ENCODE results near the gene PIK3CD.

DNA sequence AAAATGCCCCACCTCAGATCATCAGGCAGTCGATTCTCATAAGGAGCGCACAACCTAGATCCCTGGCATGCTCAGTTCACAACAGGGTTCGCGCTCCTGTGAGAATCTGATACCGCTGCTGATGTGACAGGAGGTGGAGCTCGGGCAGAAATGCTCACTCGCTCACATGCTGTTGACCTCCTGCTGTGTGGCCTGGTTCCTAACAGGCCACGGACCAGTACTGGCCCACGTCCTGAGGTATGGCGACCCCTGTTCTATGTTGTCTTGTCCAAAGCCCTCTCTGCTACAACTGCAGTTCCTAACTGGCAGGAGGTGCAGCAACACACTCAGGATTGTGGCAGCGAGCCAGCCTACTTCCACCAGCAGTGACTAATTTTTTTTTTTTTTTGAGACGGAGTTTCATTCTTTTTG, 101.6 kb downstream of the PIK3CD start:
- TF ChIP-seq ATF2 (IDR thresholded peaks at IDR 0.05; ENCODE audit: low read length) (no peak), POLR2AphosphoS5 (IDR thresholded peaks at IDR 0.05; ENCODE audit: low read depth, low read length) (no peak), TBP (IDR thresholded peaks at IDR 0.05; ENCODE audit: low read depth, low read length) (no peak), SIX5 (IDR thresholded peaks at IDR 0.05; ENCODE audit: low read depth, low read length) (no peak), CTCF (IDR thresholded peaks at IDR 0.05; ENCODE audit: control extremely low read depth in 1 of 3, insufficient read depth in 1 of 3, low read depth in 1 of 3, low read length in 3 of 3) (no peak), SIN3A (conservative IDR thresholded peaks at IDR 0.05 in 1 of 2, IDR thresholded peaks at IDR 0.05 in 1 of 2; ENCODE audit: low read depth in 1 of 2, low read length in 2 of 2) (no peak), EZH2 (IDR thresholded peaks at IDR 0.05; ENCODE audit: low read depth, low read length, severe bottlenecking) (no peak), CBX5 (IDR thresholded peaks at IDR 0.05; ENCODE audit: low read depth, low read length) (no peak), POLR2A (IDR thresholded peaks at IDR 0.05; ENCODE audit: control extremely low read depth in 1 of 2, low read depth in 2 of 2, low read length in 2 of 2) (no peak), ASH2L (IDR thresholded peaks at IDR 0.05; ENCODE audit: low read length) (no peak)

Measured in H1 (cell line).